Occipital lobe (tissue), 2 donors: ENCODE data around the gene TMEM45B. TPM values are rescaled to one million over a fixed set of nuclear protein-coding genes. Genes with fewer than 3 reads are reported as not detected.
"Not testable (repeated sequence)": the region's sequence is repeated elsewhere in the genome, so short reads cannot be mapped to it uniquely, and the experiment has no call there.

Experiments used
- DNase-seq: peaks from one replicate; lab custom pipeline; 2025; lab: John Stamatoyannopoulos, UW
- total RNA-seq: library from RNA; depleted of rRNA; stranded (reverse); fragments of >200 nt; gene quantifications from one replicate; pipeline ENCODE4 v1.2.3, GENCODE V29; 2014

TMEM45B gene
- total RNA-seq, 1 donor from 2014 or later, result 0.31 TPM

GRCh38 chr11:129808241-129808640 lies 7.4 kb upstream of the TMEM45B start:
- DNase-seq, result not testable (repeated sequence)

GRCh38 chr11:129813231-129813791 lies 2.3 kb upstream of the TMEM45B start:
- no peak for DNase-seq

GRCh38 chr11:129814244-129815014 lies 1.2 kb upstream of the TMEM45B start:
- DNase-seq, result no peak

GRCh38 chr11:129817534-129818051 lies 1.9 kb downstream of the TMEM45B start:
- DNase-seq, result no peak

- DNase-seq, result not testable (repeated sequence)
Measured at GRCh38 chr11:129818236-129818635, 2.6 kb downstream of the TMEM45B start.

GRCh38 chr11:129819237-129819636 lies 3.6 kb downstream of the TMEM45B start:
- DNase-seq, result no peak

- DNase-seq, result not testable (repeated sequence)
Measured at GRCh38 chr11:129820228-129820627, 4.6 kb downstream of the TMEM45B start.

- not testable (repeated sequence) for DNase-seq
Measured at GRCh38 chr11:129823281-129823680, 7.6 kb downstream of the TMEM45B start.

- DNase-seq, result not testable (repeated sequence)
Measured at GRCh38 chr11:129823799-129824198, 8.2 kb downstream of the TMEM45B start.

GRCh38 chr11:129825380-129825779 lies 9.7 kb downstream of the TMEM45B start:
- DNase-seq, result no peak

- no peak for DNase-seq
Measured at GRCh38 chr11:129828301-129828836, 12.7 kb downstream of the TMEM45B start.

GRCh38 chr11:129829497-129829896 lies 13.8 kb downstream of the TMEM45B start:
- DNase-seq, result not testable (repeated sequence)

- not testable (repeated sequence) for DNase-seq
Measured at GRCh38 chr11:129831227-129831626, 15.6 kb downstream of the TMEM45B start.

- not testable (repeated sequence) for DNase-seq
Measured at GRCh38 chr11:129833260-129833659, 17.6 kb downstream of the TMEM45B start.

GRCh38 chr11:129836423-129836891 lies 20.8 kb downstream of the TMEM45B start:
- DNase-seq, result not testable (repeated sequence)

GRCh38 chr11:129836979-129837378 lies 21.3 kb downstream of the TMEM45B start:
- DNase-seq, result no peak

GRCh38 chr11:129840236-129840635 lies 24.6 kb downstream of the TMEM45B start:
- DNase-seq, result no peak

GRCh38 chr11:129842138-129842537 lies 26.5 kb downstream of the TMEM45B start:
- no peak for DNase-seq

- DNase-seq, result no peak
Measured at GRCh38 chr11:129846508-129847335, 31.1 kb downstream of the TMEM45B start.

GRCh38 chr11:129847361-129847760 lies 31.7 kb downstream of the TMEM45B start:
- DNase-seq, result not testable (repeated sequence)

- DNase-seq, result no peak
Measured at GRCh38 chr11:129849447-129850130, 33.9 kb downstream of the TMEM45B start.
